ENCODE measurements around the gene DPY19L1. TPM values are rescaled to one million over a fixed set of nuclear protein-coding genes. Genes with fewer than 3 reads are reported as not detected.

The DPY19L1 gene
- total and polyA plus RNA-seq, 2 donors (not counting 3 experiments of a cell fraction or from before 2014, with no cell fraction given), result 30.9 to 53.1 TPM

GRCh38 chr7:35038354-35038753 is 1.1 kb upstream of the DPY19L1 start:
- Histone ChIP-seq H3K9ac (replicated peaks; ENCODE audit: extremely low read depth, insufficient read depth, low read length) (peak overlapping the region; percentile 74), H3K9me1 (replicated peaks; ENCODE audit: control insufficient read depth, extremely low read depth, insufficient read depth, low read length) (no peaks in the 10 kb centered on the region), H3K79me2 (ENCODE audit: control insufficient read depth, insufficient read depth, low read length) (peaks cover 30% of the 10 kb centered on the region), H3K27ac (ENCODE audit: insufficient read depth, low read depth, low read length) (peak overlapping the region; percentile 75), H3K4me2 (ENCODE audit: insufficient read depth, low read length) (peak overlapping the region; percentile 84), H4K20me1 (replicated peaks; ENCODE audit: control insufficient read depth, extremely low read depth, insufficient read depth, low read length) (no peaks in the 10 kb centered on the region), H3K36me3 (ENCODE audit: control insufficient read depth in 2 of 2, extremely low read depth in 1 of 2, insufficient read depth in 2 of 2, low read length in 2 of 2) (no peaks in the 10 kb centered on the region), H3K4me1 (ENCODE audit: control insufficient read depth, extremely low read depth, insufficient read depth, low read length) (peaks cover 27% of the 10 kb centered on the region), H3K9me3 (replicated peaks; ENCODE audit: control insufficient read depth, insufficient read depth, low read length) (no peaks in the 10 kb centered on the region), H3K4me3 (replicated peaks in 1 of 3; ENCODE audit: insufficient read depth in 1 of 3, low read depth in 1 of 3, low read length in 3 of 3) (peak overlapping the region; percentile 45 to 67 (median 66)), H3K27me3 (ENCODE audit: control insufficient read depth in 2 of 2, insufficient read depth in 2 of 2, low read length in 2 of 2) (no peaks in the 10 kb centered on the region), H2AFZ (ENCODE audit: low read depth, low read length) (peak overlapping the region; percentile 94)
- TF ChIP-seq JUN (IDR thresholded peaks at IDR 0.05; ENCODE audit: borderline replicate concordance, insufficient read depth, insufficient read length, low read depth) (no peak), EZH2 (IDR thresholded peaks at IDR 0.05; ENCODE audit: borderline replicate concordance, low read depth, low read length, severe bottlenecking) (no peak), POLR2A (IDR thresholded peaks at IDR 0.05; ENCODE audit: low read depth, low read length) (no peak), GATA2 (IDR thresholded peaks at IDR 0.05; ENCODE audit: insufficient read depth, insufficient read length, low read depth, low read length) (no peak), MYC (IDR thresholded peaks at IDR 0.05; ENCODE audit: low read depth, low read length) (no peak), POLR2AphosphoS5 (IDR thresholded peaks at IDR 0.05; ENCODE audit: insufficient read depth, low read depth, low read length) (no peak), CTCF (IDR thresholded peaks at IDR 0.05; ENCODE audit: extremely low read depth in 1 of 2, insufficient read depth in 1 of 2, low read depth in 1 of 2, low read length in 2 of 2) (no peak), FOS (IDR thresholded peaks at IDR 0.05; ENCODE audit: borderline replicate concordance, insufficient read depth, low read length) (no peak)
- TF ChIP-seq, protein P1, sequence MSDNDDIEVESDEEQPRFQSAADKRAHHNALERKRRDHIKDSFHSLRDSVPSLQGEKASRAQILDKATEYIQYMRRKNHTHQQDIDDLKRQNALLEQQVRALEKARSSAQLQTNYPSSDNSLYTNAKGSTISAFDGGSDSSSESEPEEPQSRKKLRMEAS (IDR thresholded peaks at IDR 0.05; ENCODE audit: insufficient read depth, insufficient read length), result no peak
- FAIRE-seq (peak; percentile 26), DNase-seq (ENCODE audit: low read depth, low spot score) (no peak)
- intact Hi-C loops (cut with micrococcal nuclease) (loop anchor here (1.0 to 10.0 kb wide), 6 partner anchors 111 to 1356 kb away; no protein-coding TSS in a partner anchor), dilution Hi-C loops (cut with MboI; ENCODE audit: extremely low pct_ligation_motif_present, low sequenced_read_pairs) (no loop called here)
- ChIA-PET POLR2A (no interaction called here), CTCF (interaction anchor here (0.7 to 1.0 kb wide), 2 partner anchors 13 to 38 kb away, joined by 3 to 5 read pairs; no protein-coding TSS in a partner anchor)
- no TSS peak for BruUV-seq (replicated peaks)
